PC-9 (cell line): ENCODE measurements around the gene ACTR1B. TPM values are rescaled to one million over a fixed set of nuclear protein-coding genes. Genes with fewer than 3 reads are reported as not detected.

ENCODE experiments used
- BruUV-seq: library from RNA; stranded (reverse); fragments of 400-500 nt; replicated peaks from 2 replicates; lab custom pipeline; 2021; lab: Mats Ljungman, UMichigan
- CTCF ChIA-PET: fragments of 300-600 bp; sonication (Branson Sonifier 250); formaldehyde crosslinking; loops from one replicate; lab custom pipeline; 2022; ENCODE audit warnings: antibody characterized with exemption; lab: Charles Lee
- POLR2A ChIA-PET: fragments of 300-600 bp; sonication (Branson Sonifier 250); formaldehyde crosslinking; loops from one replicate; lab custom pipeline; 2022; ENCODE audit warnings: antibody characterized with exemption; ENCODE audit not compliant: unreplicated experiment; lab: Charles Lee
- DNase-seq, 2 experiments: peaks; one replicate each; pipeline versions ENCODE4 v3.0.0 to v3.0.0-alpha.2; 2015 to 2022; ENCODE audit warnings: mixed read lengths in 1 of 2
- H2AFZ ChIP-seq: fragments of 200-600 bp; sonication (generic); 2 replicates; pipeline ENCODE4 v1.8.1; 2017; ENCODE audit warnings: antibody characterized with exemption
- H3F3A ChIP-seq: fragments of 200-600 bp; sonication (generic); 2 replicates; pipeline ENCODE4 v1.8.1; 2017; ENCODE audit warnings: antibody characterized with exemption, mild to moderate bottlenecking, low read depth; ENCODE audit not compliant: insufficient read depth
- H3K27ac ChIP-seq: fragments of 200-600 bp; sonication (generic); 2 replicates; pipeline ENCODE4 v1.6.1; 2016; ENCODE audit warnings: mixed run types
- H3K27me3 ChIP-seq: fragments of 200-600 bp; sonication (generic); 2 replicates; pipeline ENCODE4 v1.6.1; 2016; ENCODE audit warnings: low read depth, mixed run types; ENCODE audit not compliant: insufficient read depth
- H3K36me3 ChIP-seq: fragments of 200-600 bp; sonication (generic); 2 replicates; pipeline ENCODE4 v1.6.1; 2016; ENCODE audit warnings: low read depth, mixed run types
- H3K4me1 ChIP-seq: fragments of 200-600 bp; sonication (generic); replicated peaks from 2 replicates; pipeline ENCODE4 v1.6.1; 2016; ENCODE audit warnings: mixed run types; ENCODE audit not compliant: insufficient read depth
- H3K4me2 ChIP-seq: fragments of 200-600 bp; sonication (generic); 2 replicates; pipeline ENCODE4 v1.6.1; 2017; ENCODE audit warnings: mixed run types
- H3K4me3 ChIP-seq: fragments of 200-600 bp; sonication (generic); 2 replicates; pipeline ENCODE4 v1.6.1; 2016; ENCODE audit warnings: mixed run types
- H3K79me2 ChIP-seq: fragments of 200-600 bp; sonication (generic); 2 replicates; pipeline ENCODE4 v1.6.1; 2017; ENCODE audit warnings: low read depth, mixed run types
- H3K9me2 ChIP-seq: fragments of 200-600 bp; sonication (generic); 2 replicates; pipeline ENCODE4 v1.8.1; 2017; ENCODE audit warnings: mild to moderate bottlenecking; ENCODE audit not compliant: insufficient read depth
- H3K9me3 ChIP-seq: fragments of 200-600 bp; sonication (generic); 2 replicates; pipeline ENCODE4 v1.8.1; 2016; ENCODE audit warnings: low read depth; ENCODE audit not compliant: insufficient read depth
- H4K20me1 ChIP-seq: fragments of 200-600 bp; sonication (generic); 2 replicates; pipeline ENCODE4 v1.8.1; 2017; ENCODE audit not compliant: insufficient read depth
- EZH2 ChIP-seq: fragments of 200-600 bp; sonication (generic); IDR thresholded peaks from 2 replicates; pipeline ENCODE4 v1.8.0; 2017; ENCODE audit warnings: antibody characterized with exemption, low read depth
- intact Hi-C: fragments of 100-400 bp; cut with micrococcal nuclease; formaldehyde crosslinking; loops from one replicate; pipeline ENCODE4 v1.10.0; 2022; ENCODE audit not compliant: unreplicated experiment
- total RNA-seq: library from RNA; stranded (reverse); gene quantifications from 2 replicates; pipeline ENCODE4 v1.2.3, GENCODE V29; 2021
- TF ChIP-seq, protein P1 (sequence below): fragments of 200-600 bp; sonication (generic); conservative IDR thresholded peaks from 2 replicates; pipeline ENCODE4 v1.6.1; 2017; ENCODE audit warnings: mixed run types, antibody characterized with exemption, mild to moderate bottlenecking, moderate library complexity

The ACTR1B gene
- total RNA-seq, 1 experiment from 2014 or later = 49.9 TPM

- Histone ChIP-seq H3K79me2 (peaks cover 29% of the 10 kb centered on the region), H3K4me2 (no peak overlapping the region), H3K27ac (no peak overlapping the region), H4K20me1 (peaks cover 19% of the 10 kb centered on the region), H3K9me2 (no peaks in the 10 kb centered on the region), H3F3A (peaks cover 29% of the 10 kb centered on the region), H3K36me3 (peaks cover 5% of the 10 kb centered on the region; the same call in 1 of the 2 replicates), H3K4me3 (no peak overlapping the region), H3K9me3 (no peaks in the 10 kb centered on the region), H3K27me3 (no peaks in the 10 kb centered on the region), H3K4me1 (peaks cover 19% of the 10 kb centered on the region), H2AFZ (no peak overlapping the region)
- ChIA-PET CTCF (no interaction called here), POLR2A (interaction anchor here (0.7 kb wide), 1 partner anchor 1650 kb away, joined by 4 read pairs; no protein-coding TSS in a partner anchor)
- TF ChIP-seq EZH2 = no peak
- TF ChIP-seq, protein P1, sequence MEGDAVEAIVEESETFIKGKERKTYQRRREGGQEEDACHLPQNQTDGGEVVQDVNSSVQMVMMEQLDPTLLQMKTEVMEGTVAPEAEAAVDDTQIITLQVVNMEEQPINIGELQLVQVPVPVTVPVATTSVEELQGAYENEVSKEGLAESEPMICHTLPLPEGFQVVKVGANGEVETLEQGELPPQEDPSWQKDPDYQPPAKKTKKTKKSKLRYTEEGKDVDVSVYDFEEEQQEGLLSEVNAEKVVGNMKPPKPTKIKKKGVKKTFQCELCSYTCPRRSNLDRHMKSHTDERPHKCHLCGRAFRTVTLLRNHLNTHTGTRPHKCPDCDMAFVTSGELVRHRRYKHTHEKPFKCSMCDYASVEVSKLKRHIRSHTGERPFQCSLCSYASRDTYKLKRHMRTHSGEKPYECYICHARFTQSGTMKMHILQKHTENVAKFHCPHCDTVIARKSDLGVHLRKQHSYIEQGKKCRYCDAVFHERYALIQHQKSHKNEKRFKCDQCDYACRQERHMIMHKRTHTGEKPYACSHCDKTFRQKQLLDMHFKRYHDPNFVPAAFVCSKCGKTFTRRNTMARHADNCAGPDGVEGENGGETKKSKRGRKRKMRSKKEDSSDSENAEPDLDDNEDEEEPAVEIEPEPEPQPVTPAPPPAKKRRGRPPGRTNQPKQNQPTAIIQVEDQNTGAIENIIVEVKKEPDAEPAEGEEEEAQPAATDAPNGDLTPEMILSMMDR = no peak
- intact Hi-C loops = no loop called here
- DNase-seq = peak in 1 of 2 experiments; percentile 33
- no TSS peak for BruUV-seq
Observed at GRCh38 chr2:97660044-97660774, 3.6 kb downstream of the ACTR1B start.

DNA sequence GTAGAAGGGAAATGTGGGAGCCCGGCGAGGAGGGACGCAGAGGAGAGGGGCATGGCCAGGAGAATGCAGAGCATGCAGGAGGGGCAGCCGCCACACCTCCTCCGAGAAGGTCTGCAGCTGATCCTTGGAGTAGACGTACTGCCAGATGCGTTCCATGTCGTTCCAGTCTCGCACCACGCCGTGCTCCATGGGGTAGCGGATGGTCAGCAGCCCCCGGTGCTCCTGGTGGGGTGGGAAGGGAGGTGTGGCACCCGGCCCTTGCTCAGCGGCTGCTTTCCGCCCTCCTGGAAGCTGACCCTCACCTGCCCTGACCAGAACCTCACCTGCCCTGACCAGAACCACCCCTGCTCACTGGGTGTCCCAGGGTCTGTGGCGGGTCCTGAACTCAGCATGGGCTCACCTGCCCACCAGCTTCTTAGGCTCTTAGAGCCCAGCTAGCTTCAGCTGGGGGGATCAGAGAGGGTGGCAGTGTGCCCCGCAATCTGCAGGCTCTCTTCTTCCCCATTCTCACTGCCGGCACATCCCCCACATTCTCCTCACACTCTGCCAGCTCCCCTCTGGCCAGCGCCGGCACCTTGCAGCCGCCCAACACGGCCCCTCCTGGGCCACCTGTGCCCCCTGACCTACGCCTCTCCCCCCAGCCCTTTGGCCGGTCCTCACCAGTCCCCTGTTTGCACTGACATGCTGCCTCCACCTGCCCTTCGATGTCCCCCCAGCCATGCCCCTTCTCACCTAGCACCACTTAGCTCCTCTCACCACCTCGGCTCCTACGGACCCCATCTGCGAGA, 4.4 kb downstream of the ACTR1B start:
- CTCF ChIA-PET = no interaction called here

DNA sequence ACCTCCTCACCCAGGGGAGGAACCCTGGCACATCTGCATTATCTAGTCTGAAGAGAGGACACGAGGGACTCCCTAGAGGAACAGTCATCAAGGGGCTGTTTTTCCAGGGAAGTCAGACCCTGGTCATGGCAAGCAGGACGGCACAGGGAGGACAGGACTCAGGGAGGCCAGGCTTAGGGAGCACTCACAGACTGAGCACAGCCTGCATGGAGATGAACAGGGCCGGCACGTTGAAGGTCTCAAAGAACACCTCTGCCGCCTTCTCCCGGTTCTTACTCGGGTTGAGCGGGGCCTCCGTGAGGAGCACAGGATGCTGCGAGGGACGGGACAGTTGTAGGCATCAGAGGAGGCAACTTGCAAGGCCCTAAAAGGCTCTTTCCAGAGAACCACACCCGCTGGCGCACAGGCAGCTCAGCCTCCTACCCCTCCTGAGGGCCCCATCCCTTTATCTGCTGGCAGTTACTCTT, 5.1 kb downstream of the ACTR1B start:
- H4K20me1 ChIP-seq = peaks cover 19% of the 10 kb centered on the region
- peaks cover 21% of the 10 kb centered on the region for H3F3A ChIP-seq
- POLR2A ChIA-PET = no interaction called here
- CTCF ChIA-PET = no interaction called here
- H3K9me3 ChIP-seq = no peaks in the 10 kb centered on the region
- peak in 1 of 2 experiments; percentile 34 for DNase-seq
- H3K79me2 ChIP-seq = peaks cover 29% of the 10 kb centered on the region
- TF ChIP-seq, protein P1 = no peak
- TF ChIP-seq EZH2 = no peak
- no TSS peak for BruUV-seq
- H3K27me3 ChIP-seq = no peaks in the 10 kb centered on the region
- H3K9me2 ChIP-seq = no peaks in the 10 kb centered on the region
- H3K4me2 ChIP-seq = no peak overlapping the region
- no peak overlapping the region for H3K27ac ChIP-seq
- no peak overlapping the region for H3K4me3 ChIP-seq
- intact Hi-C loops = no loop called here
- H3K4me1 ChIP-seq = peaks cover 12% of the 10 kb centered on the region
- H3K36me3 ChIP-seq = peaks cover 5% of the 10 kb centered on the region; the same call in 1 of the 2 replicates
- no peak overlapping the region for H2AFZ ChIP-seq

More for the DNA sequence above, 4.4 kb downstream of the ACTR1B start:
- H3K79me2 ChIP-seq = peaks cover 29% of the 10 kb centered on the region
- H3K4me2 ChIP-seq = no peak overlapping the region
- H3K4me3 ChIP-seq = no peak overlapping the region
- no peaks in the 10 kb centered on the region for H3K9me3 ChIP-seq
- peaks cover 5% of the 10 kb centered on the region; the same call in 1 of the 2 replicates for H3K36me3 ChIP-seq
- no peaks in the 10 kb centered on the region for H3K9me2 ChIP-seq
- H3K27ac ChIP-seq = no peak overlapping the region
- POLR2A ChIA-PET = interaction anchor here (0.7 kb wide), 1 partner anchor 1649 kb away, joined by 4 read pairs; no protein-coding TSS in a partner anchor
- no peak overlapping the region for H2AFZ ChIP-seq
- BruUV-seq = no TSS peak
- no peak for TF ChIP-seq EZH2
- TF ChIP-seq, protein P1 = no peak
- no peaks in the 10 kb centered on the region for H3K27me3 ChIP-seq
- intact Hi-C loops = no loop called here
- peaks cover 12% of the 10 kb centered on the region for H3K4me1 ChIP-seq
- peaks cover 19% of the 10 kb centered on the region for H4K20me1 ChIP-seq
- DNase-seq = peak in 1 of 2 experiments; percentile 29
- H3F3A ChIP-seq = peaks cover 24% of the 10 kb centered on the region
